HCT116 (cell line): ENCODE results near the gene RASAL2. TPM values are rescaled to one million over a fixed set of nuclear protein-coding genes. Genes with fewer than 3 reads are reported as not detected.
"Not testable (repeated sequence)": the region's sequence is repeated elsewhere in the genome, so short reads cannot be mapped to it uniquely, and the experiment has no call there.

ENCODE experiments used
- ATAC-seq: fragments of 200-7000 bp; cut with Tn5 transposase; 2 replicates; pipeline ENCODE4 v1.9.1; 2020; ENCODE audit warnings: mild to moderate bottlenecking, moderate library complexity
- BruUV-seq: library from RNA; stranded (reverse); fragments of 400-500 nt; replicated peaks from 2 replicates; lab custom pipeline; 2021; lab: Mats Ljungman, UMichigan
- CTCF ChIA-PET: fragments of 300-600 bp; sonication (Branson Sonifier 250); formaldehyde crosslinking; loops from one replicate; lab custom pipeline; 2021; ENCODE audit warnings: antibody characterized with exemption; lab: Charles Lee
- POLR2A ChIA-PET: fragments of 300-600, 350-600 bp; sonication (Branson Sonifier 250); formaldehyde crosslinking; loops from one replicate; lab custom pipeline; 2021; ENCODE audit warnings: antibody characterized with exemption; lab: Charles Lee
- RAD21 ChIA-PET, 2 experiments: fragments of 300-600 bp; sonication (Branson Sonifier 250); formaldehyde crosslinking; loops; one replicate each; lab custom pipeline; 2023; ENCODE audit warnings: low total read pairs in 2 of 2; ENCODE audit not compliant: uncharacterized antibody in 2 of 2, unreplicated experiment in 2 of 2, low non-redundant PET in 1 of 2; lab: Charles Lee
- DNase-seq: peaks from one replicate; pipeline ENCODE4 v3.0.0-alpha.2; 2010; ENCODE audit warnings: low read depth, low spot score
- H2AFZ ChIP-seq: fragments of 200-600 bp; shearing (Covaris generic), sonication (generic); 2 replicates; pipeline ENCODE4 v1.6.1; 2017; ENCODE audit warnings: low read depth, mixed run types, mixed read lengths, antibody characterized with exemption, low read length; ENCODE audit not compliant: poor library complexity, severe bottlenecking
- H3K27ac ChIP-seq: 2 replicates; pipeline ENCODE4 v1.5.1; 2012; ENCODE audit warnings: low read depth, low read length
- H3K27me3 ChIP-seq: fragments of 200-600 bp; sonication (generic); 2 replicates; pipeline ENCODE4 v1.6.1; 2016; ENCODE audit warnings: mixed run types, low read length, mixed read lengths; ENCODE audit not compliant: insufficient read depth
- H3K36me3 ChIP-seq, 2 experiments: fragments of 200-500 bp in 1 of 2; fragments of 200-600 bp in 1 of 2; sonication (Bioruptor generic) in 1 of 2; sonication (generic) in 1 of 2; 2 replicates each; pipeline versions ENCODE4 v1.5.1 to v1.6.1; 2014 to 2016; ENCODE audit warnings: low read length in 2 of 2, inconsistent platforms in 1 of 2, mixed read lengths in 1 of 2, mixed run types in 1 of 2; ENCODE audit not compliant: insufficient read depth in 2 of 2, control insufficient read depth in 1 of 2
- H3K4me1 ChIP-seq, 2 experiments: fragments of 200-600 bp in 1 of 2; sonication (generic) in 1 of 2; 2 replicates each; pipeline versions ENCODE4 v1.5.1 to v1.6.1; 2012 to 2017; ENCODE audit warnings: low read length in 2 of 2, inconsistent platforms in 1 of 2, mild to moderate bottlenecking in 1 of 2, mixed read lengths in 1 of 2, mixed run types in 1 of 2, moderate library complexity in 1 of 2; ENCODE audit not compliant: insufficient read depth in 2 of 2, control insufficient read depth in 1 of 2
- H3K4me2 ChIP-seq: fragments of 200-600 bp; sonication (generic); 2 replicates; pipeline ENCODE4 v1.6.1; 2017; ENCODE audit warnings: mixed run types, low read length, mixed read lengths
- H3K4me3 ChIP-seq, 2 experiments: fragments of 200-600 bp in 1 of 2; sonication (generic) in 1 of 2; replicated peaks in 1 of 2; 2 replicates each; pipeline ENCODE4 v1.5.1; 2011 to 2016; ENCODE audit warnings: low read length in 2 of 2, control low read depth in 1 of 2, low read depth in 1 of 2, mild to moderate bottlenecking in 1 of 2, mixed read lengths in 1 of 2, mixed run types in 1 of 2
- H3K79me2 ChIP-seq: fragments of 200-600 bp; sonication (generic); 2 replicates; pipeline ENCODE4 v1.6.1; 2017; ENCODE audit warnings: mild to moderate bottlenecking, mixed run types, low read length, moderate library complexity, mixed read lengths; ENCODE audit not compliant: insufficient read depth
- H3K9ac ChIP-seq: fragments of 200-600 bp; sonication (generic); 2 replicates; pipeline ENCODE4 v1.6.1; 2016; ENCODE audit warnings: low read length, mixed read lengths
- H3K9me2 ChIP-seq: fragments of 200-600 bp; sonication (generic), shearing (Covaris generic); 2 replicates; pipeline ENCODE4 v1.6.1; 2017; ENCODE audit warnings: mixed run types, mild to moderate bottlenecking, moderate library complexity; ENCODE audit not compliant: insufficient read depth
- H3K9me3 ChIP-seq, 2 experiments: fragments of 200-500 bp in 1 of 2; fragments of 200-600 bp in 1 of 2; sonication (Bioruptor generic) in 1 of 2; sonication (generic) in 1 of 2; 2 replicates each; pipeline ENCODE4 v1.6.1; 2014 to 2017; ENCODE audit warnings: low read length in 2 of 2, mixed read lengths in 2 of 2, inconsistent platforms in 1 of 2, low read depth in 1 of 2, mild to moderate bottlenecking in 1 of 2, mixed run types in 1 of 2, moderate library complexity in 1 of 2; ENCODE audit not compliant: control insufficient read depth in 1 of 2, insufficient read depth in 1 of 2
- H4K20me1 ChIP-seq: fragments of 200-600 bp; sonication (generic), shearing (Covaris generic); 2 replicates; pipeline ENCODE4 v1.6.1; 2017; ENCODE audit warnings: mixed run types, mild to moderate bottlenecking, moderate library complexity; ENCODE audit not compliant: insufficient read depth
- EGR1 ChIP-seq: IDR thresholded peaks from 2 replicates; pipeline ENCODE4 v1.6.1; 2012; ENCODE audit warnings: low read depth
- FOSL1 ChIP-seq: IDR thresholded peaks from 2 replicates; pipeline ENCODE4 v1.6.1; 2012; ENCODE audit warnings: low read depth
- POLR2AphosphoS5 ChIP-seq: IDR thresholded peaks from 2 replicates; pipeline ENCODE4 v1.6.1; 2011; ENCODE audit warnings: mild to moderate bottlenecking, low read depth, low read length, moderate library complexity
- SRF ChIP-seq: IDR thresholded peaks from 2 replicates; pipeline ENCODE4 v1.6.1; 2012; ENCODE audit warnings: low read depth
- ZFX ChIP-seq: fragments of 450-650 bp; IDR thresholded peaks from 2 replicates; pipeline ENCODE4 v1.6.1; 2017
- intact Hi-C: fragments of 100-400 bp; cut with micrococcal nuclease; formaldehyde crosslinking; loops from 2 replicates; pipeline ENCODE4 v1.10.0; 2022
- total RNA-seq: library from RNA; stranded (reverse); gene quantifications from one replicate; pipeline ENCODE4 v1.2.1, GENCODE V29; 2021; ENCODE audit not compliant: unreplicated experiment
- TF ChIP-seq, protein P1 (sequence below): IDR thresholded peaks from 2 replicates; pipeline ENCODE4 v1.6.1; 2012
- TF ChIP-seq, protein P2 (sequence below): IDR thresholded peaks from 2 replicates; pipeline ENCODE4 v1.6.1; 2011; ENCODE audit warnings: mild to moderate bottlenecking, low read length, moderate library complexity; ENCODE audit not compliant: insufficient replicate concordance; ENCODE audit errors: extremely low read depth

RASAL2 gene
- total RNA-seq, 1 experiment from 2014 or later, result 11.7 TPM

- ATAC-seq (no peak), DNase-seq (no peak)
- Histone ChIP-seq H4K20me1 (no peaks in the 10 kb centered on the region), H3K4me3 (no peak overlapping the region), H3K4me2 (no peak overlapping the region), H3K36me3 (no peaks in the 10 kb centered on the region), H3K27me3 (no peaks in the 10 kb centered on the region), H3K79me2 (no peaks in the 10 kb centered on the region), H3K27ac (no peak overlapping the region), H2AFZ (no peak overlapping the region), H3K9me3 (no peaks in the 10 kb centered on the region), H3K4me1 (peaks cover 6 to 22% of the 10 kb centered on the region in 2 experiments; a peak in 3 of 4 replicates), H3K9me2 (no peaks in the 10 kb centered on the region), H3K9ac (no peak overlapping the region)
- intact Hi-C loops, result no loop called here
- CTCF ChIA-PET, result no interaction called here
- POLR2A ChIA-PET, result no interaction called here
- BruUV-seq, result no TSS peak
- RAD21 ChIA-PET, result no interaction called here
- TF ChIP-seq FOSL1, result no peak
- TF ChIP-seq, protein P1, sequence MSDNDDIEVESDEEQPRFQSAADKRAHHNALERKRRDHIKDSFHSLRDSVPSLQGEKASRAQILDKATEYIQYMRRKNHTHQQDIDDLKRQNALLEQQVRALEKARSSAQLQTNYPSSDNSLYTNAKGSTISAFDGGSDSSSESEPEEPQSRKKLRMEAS, result no peak
- TF ChIP-seq EGR1, result no peak
- TF ChIP-seq, protein P2, sequence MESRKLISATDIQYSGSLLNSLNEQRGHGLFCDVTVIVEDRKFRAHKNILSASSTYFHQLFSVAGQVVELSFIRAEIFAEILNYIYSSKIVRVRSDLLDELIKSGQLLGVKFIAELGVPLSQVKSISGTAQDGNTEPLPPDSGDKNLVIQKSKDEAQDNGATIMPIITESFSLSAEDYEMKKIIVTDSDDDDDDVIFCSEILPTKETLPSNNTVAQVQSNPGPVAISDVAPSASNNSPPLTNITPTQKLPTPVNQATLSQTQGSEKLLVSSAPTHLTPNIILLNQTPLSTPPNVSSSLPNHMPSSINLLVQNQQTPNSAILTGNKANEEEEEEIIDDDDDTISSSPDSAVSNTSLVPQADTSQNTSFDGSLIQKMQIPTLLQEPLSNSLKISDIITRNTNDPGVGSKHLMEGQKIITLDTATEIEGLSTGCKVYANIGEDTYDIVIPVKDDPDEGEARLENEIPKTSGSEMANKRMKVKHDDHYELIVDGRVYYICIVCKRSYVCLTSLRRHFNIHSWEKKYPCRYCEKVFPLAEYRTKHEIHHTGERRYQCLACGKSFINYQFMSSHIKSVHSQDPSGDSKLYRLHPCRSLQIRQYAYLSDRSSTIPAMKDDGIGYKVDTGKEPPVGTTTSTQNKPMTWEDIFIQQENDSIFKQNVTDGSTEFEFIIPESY, result no peak
- no peak for TF ChIP-seq POLR2AphosphoS5
- no peak for TF ChIP-seq ZFX
- TF ChIP-seq SRF, result no peak
Measured at GRCh38 chr1:178349801-178350200, 255.9 kb downstream of the RASAL2 start.

DNA sequence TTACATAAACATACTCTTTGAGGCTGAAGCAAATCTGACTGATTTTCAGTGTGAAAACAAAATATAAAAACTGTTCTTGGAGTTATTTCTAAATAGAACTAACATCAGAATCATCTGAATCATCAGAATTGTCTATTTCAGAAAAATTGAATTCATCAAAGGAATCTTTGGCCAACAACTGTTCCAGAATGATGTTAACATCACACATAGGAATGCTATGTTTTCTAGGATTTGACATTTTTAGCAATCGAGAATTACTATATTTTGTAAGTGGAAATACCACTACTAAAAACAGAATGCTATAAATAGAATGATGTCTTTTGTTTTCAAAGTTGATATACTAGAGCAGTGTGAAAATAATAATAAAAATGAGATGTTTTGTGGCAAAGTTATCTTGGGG, 258.0 kb downstream of the RASAL2 start:
- H3K27ac ChIP-seq, H3K4me2 ChIP-seq, CTCF ChIA-PET, DNase-seq, H3K36me3 ChIP-seq, BruUV-seq, H4K20me1 ChIP-seq, H3K4me3 ChIP-seq, ATAC-seq, H3K9me3 ChIP-seq, H2AFZ ChIP-seq, RAD21 ChIA-PET, H3K79me2 ChIP-seq, H3K27me3 ChIP-seq, H3K9ac ChIP-seq, intact Hi-C loops, H3K9me2 ChIP-seq, POLR2A ChIA-PET: not testable (repeated sequence)
- peaks cover 2 to 20% of the 10 kb centered on the region in 2 experiments; a peak in 2 of 4 replicates for H3K4me1 ChIP-seq
